Activated CD8-positive, alpha-beta memory T cell treated with anti-CD3 and anti-CD28 coated beads for 48 hours (primary cell): Measurements from ENCODE around the gene CEACAM20.
"Not testable (repeated sequence)": the region's sequence is repeated elsewhere in the genome, so short reads cannot be mapped to it uniquely, and the experiment has no call there.

ENCODE experiments used
- DNase-seq, 3 experiments: peaks; one replicate each; pipeline ENCODE4 v3.0.0-alpha.2; 2020; ENCODE audit warnings: low read depth in 2 of 3, low spot score in 2 of 3

The CEACAM20 gene

DNA sequence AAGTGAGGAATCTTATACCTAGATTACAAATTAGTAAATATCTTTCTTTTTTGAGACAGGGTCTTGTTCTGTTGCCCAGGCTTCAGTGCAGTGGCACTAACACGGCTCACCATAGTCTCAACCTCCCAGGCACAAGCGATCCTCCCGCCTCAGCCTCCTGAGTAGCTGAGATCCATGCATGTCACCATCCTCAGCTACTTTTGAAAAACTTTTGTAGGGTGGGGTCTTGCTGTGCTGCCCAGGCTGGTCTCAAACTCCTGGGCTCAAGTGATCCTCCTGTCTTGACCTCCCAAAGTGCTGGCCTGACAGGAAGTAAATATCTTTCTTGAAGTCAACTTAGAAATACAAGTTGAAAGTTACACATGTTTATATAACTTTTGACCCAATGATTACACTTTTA is 20.0 kb upstream of the CEACAM20 start:
- DNase-seq, result no peak

DNA sequence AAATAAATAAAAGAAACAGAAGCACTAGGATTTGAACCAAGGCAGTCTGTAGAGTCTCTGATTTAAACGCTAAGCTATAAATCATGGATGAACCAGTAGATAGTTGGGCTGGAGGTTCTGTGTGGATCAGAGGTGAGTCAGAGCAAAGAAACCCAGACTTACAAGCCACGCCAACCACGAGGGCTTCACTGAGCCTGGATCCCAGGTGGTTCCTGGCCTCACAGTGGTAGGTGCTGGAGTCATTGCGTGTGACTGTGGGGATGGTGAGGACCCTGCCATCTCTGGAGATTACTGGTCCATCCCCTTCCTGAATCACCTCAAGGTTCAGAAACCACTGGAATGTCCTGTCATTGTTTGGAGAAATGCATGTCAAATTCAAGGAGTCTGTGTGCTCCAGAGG is 19.3 kb upstream of the CEACAM20 start:
- DNase-seq, result no peak

- DNase-seq, result no peak
Observed at GRCh38 chr19:44544031-44544430, 14.6 kb upstream of the CEACAM20 start.

GRCh38 chr19:44542671-44543070 is 13.2 kb upstream of the CEACAM20 start:
- DNase-seq, result no peak

GRCh38 chr19:44540736-44541135 is 11.3 kb upstream of the CEACAM20 start:
- DNase-seq, result no peak

DNA sequence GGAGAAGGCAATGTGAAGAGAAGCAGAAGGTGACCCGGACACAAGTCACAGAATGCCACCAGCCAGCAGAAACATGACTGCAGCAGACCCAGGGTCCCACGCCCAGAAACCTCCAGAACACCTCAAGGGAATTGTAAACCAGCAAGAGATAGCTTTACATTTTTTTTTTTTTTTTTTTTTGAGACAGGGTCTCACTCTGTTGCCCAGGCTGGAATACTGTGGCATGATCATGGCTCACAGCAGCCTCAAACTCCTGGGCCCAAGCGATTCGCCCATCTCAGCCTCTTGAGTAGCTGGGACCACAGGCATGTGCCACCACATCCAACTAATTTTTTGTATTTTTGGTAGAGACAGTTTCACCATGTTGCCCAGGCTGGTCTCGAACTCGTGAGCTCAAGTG is 10.5 kb upstream of the CEACAM20 start:
- no peak for DNase-seq

DNA sequence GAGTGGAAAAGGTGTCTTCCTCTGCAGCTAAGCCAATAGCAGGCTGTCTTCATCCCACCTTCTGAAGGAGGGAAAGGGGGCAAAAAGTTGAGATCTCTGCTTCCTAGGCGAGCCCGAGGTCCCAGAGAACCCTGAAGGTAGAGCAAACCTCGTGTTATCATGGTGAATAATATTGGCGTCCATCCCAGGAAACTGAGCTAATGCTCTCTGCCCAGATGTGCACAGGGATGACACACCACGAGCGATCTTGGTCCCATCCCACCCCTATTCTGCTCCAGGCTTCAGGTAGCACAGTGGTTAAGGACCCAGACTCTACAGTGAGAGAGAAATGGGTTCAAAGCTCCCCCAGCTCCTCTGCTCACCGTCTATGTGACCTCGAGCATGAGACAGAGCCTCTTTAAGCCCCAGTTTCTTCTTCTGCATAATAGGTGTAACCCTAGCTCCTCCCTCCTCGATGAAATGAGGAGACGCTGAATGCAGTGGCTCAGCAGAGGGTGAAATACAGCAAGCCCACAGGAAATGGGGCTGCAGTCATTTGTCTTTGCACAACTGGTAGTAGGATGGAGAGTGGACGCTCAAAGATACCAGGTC is 9.9 kb upstream of the CEACAM20 start:
- no peak for DNase-seq

- DNase-seq, result not testable (repeated sequence)
Observed at GRCh38 chr19:44535361-44535760, 5.9 kb upstream of the CEACAM20 start.

DNA sequence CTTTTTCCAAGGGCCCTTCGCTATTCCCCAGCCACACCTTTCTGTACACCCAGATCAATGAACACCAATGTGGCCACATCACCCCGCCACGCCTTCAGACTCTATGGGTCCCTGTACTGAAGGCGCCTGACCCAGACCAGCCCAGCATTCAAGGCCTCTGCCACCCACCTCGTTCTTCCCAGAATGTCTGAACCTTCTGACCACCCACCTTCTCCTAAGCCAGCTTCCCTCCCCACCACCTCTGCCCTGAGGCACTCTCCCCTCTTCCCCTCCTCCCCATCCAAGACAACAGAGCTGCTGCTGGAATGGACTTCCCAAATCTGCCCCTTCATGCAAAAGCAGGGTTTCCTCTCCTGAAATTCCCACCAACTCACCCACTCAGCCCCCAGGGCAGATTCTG is 3.3 kb upstream of the CEACAM20 start:
- no peak for DNase-seq

DNA sequence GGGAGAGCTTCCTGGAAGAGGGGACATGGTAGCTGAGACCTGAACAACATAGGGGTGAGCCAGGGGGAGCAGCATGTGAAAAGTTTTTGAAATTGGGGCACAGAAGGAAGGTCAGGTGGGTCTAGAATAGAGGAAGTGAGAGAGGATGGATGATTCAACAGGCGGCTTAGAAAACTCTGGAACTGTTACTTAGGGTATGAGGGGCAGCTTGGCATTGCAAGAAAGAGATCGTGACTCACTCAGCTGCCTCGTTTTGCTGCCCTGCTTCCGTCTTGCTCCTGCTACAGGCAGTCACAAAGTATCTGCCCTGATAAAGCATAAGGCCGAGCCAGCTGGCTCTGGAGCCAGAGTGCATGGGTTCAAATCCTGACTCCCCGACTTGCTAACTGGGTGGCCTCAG is 1.3 kb upstream of the CEACAM20 start:
- no peak for DNase-seq

GRCh38 chr19:44527554-44527953 is 1.9 kb downstream of the CEACAM20 start:
- no peak for DNase-seq

DNA sequence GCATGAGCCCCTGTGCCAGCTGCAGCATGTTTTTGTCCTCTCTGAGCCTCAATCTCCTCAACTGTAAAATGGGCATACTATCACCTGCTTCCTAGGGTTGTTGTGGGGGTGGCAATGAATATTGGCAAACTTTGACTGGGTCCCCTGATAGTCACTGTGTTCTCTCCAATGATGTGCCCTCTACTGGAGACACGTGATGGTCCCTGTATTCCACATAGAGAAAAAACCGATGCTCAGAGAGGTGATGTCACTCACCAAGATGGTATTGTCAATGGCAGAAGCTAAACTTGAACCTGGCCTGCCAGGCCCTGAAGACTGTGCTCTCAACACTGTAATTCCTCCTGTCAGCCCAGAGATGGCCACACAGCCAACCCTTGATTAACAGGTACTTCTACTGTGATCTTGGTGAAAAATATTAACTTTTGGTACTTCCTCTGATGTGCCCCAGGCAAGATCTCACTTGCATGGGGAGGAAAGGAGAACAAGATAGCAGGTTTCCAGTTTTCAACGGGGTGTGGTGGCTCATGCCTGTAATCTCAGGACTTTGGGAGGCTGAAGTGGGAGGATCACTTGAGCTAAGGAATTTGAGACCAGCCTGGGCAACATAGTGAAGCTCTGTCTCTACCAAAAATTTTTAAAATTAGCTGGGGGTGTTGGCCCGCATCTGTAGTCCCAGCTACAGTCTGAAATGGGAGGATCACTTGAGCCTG is 3.6 kb downstream of the CEACAM20 start:
- DNase-seq, result no peak

DNA sequence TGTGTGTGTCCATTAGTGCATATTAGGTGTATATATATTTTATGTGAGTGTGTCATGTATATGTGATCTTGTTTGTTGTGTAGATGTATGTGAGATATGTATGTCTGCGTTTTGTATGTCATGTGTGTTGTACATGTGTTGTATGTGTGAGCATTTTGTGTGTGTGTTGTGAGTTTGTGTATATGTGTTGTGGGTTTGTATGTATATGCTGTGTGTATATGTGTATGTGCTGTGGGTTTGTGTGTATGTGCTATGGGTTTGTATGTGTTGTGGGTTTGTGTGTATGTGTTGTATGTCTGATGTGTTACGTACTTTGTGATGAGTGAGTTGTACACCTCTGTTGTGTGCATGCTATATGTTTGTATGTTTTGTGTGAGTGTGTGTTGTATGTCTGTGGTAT is 8.1 kb downstream of the CEACAM20 start:
- no peak for DNase-seq

- DNase-seq, result no peak
Observed at GRCh38 chr19:44517146-44517545, 12.3 kb downstream of the CEACAM20 start.

GRCh38 chr19:44515907-44516306 is 13.6 kb downstream of the CEACAM20 start:
- no peak for DNase-seq

GRCh38 chr19:44515031-44515430 is 14.4 kb downstream of the CEACAM20 start:
- DNase-seq, result no peak

DNA sequence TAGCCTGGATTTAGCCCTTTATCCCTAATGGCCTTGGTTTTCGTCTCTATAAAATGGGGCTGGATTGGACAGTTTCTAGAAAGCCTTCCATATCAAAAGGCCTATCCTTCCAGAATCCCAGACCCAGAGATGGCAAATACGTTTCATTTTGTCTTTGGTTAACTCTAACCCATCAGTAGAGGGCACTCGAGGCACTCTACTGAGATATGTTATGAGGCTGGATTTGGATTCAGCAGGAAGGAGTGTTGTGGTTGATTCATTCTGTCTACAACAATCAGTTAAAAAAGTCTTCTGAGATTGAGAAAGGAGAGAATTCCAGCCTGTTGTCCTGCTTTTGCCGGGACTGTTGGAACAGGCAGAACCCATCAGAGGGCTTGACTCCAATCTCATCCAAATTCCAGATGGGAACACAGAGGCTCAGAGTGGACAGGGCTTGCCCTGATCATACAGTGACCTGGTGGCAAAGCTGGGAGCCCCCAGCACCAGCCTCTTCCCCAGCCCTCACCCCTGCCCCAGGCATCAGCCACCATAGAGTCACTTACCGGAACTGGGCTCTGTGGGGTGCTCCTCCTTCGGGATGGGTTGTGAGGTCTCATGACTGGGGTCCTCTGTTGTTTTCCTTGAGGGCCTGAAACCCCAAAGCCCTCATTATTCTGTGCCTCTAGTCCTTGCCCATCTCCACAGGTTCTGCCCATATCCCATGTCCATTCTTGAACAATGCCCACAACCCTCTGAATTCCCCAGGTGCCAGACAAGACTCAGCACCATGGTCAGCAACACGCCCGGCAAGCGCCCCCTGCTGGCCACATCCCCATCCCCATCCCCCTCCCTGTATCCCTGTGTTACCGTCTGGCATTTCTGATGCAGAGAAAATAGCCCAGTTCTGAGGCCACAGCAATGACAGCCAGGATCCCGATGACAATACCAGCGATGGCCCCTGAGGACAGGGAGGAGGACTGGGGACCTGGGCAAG is 16.9 kb downstream of the CEACAM20 start:
- DNase-seq, result peak in 1 of 3 experiments; percentile 18

GRCh38 chr19:44509478-44509877 is 20.0 kb downstream of the CEACAM20 start:
- DNase-seq, result no peak

- peak; percentile 85 to 93 (median 91) for DNase-seq
Observed at GRCh38 chr19:44499962-44500949, 29.2 kb downstream of the CEACAM20 start, which contains the start of gene ZNF180. Gene ZNF180 (minus strand): TSS chr19:44500522. CDS start chr19:44497334, 3,188 bp downstream.

DNA sequence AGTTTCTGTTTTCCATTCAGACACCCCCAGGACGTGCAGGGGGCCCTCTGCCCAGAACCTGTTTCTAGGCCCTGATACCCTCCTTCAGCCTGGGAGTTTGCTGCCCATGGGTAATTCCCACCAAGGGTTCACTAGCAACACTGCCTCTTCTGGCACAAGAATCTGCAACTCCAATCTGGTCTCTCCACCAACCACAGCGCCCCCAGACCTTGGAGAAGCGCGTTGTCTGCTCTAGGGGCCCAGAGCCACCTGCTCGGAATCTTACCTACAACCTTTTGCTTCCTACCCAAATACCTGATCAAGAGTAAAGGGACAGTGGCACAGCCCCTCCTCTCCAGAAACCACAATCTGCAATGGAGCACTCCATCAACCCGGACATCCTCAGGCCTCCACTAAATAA is 29.9 kb downstream of the CEACAM20 start:
- no peak for DNase-seq

- no peak for DNase-seq
Observed at GRCh38 chr19:44498988-44499387, 30.5 kb downstream of the CEACAM20 start.
